Epithelial cell of proximal tubule (primary cell): ENCODE measurements around the gene NCKAP5. TPM values are rescaled to one million over a fixed set of nuclear protein-coding genes. Genes with fewer than 3 reads are reported as not detected.

Experiments used
- DNase-seq: peaks from one replicate; pipeline ENCODE4 v3.0.0-alpha.2; 2011; ENCODE audit warnings: low read depth
- H3K4me3 ChIP-seq: 2 replicates; pipeline ENCODE4 v1.5.1; 2011; ENCODE audit warnings: low read depth, mild to moderate bottlenecking, low read length
- CTCF ChIP-seq: conservative IDR thresholded peaks from 2 replicates; pipeline ENCODE4 v1.5.1; 2012; ENCODE audit warnings: low read depth, mild to moderate bottlenecking, low read length
- total RNA-seq: library from RNA; depleted of rRNA; stranded (reverse); fragments of >200 nt; gene quantifications from 2 replicates; pipeline ENCODE4 v1.2.3, GENCODE V29; 2015

Gene NCKAP5
- total RNA-seq, 1 donor from 2014 or later: 0.69 TPM

GRCh38 chr2:132958887-132959286 lies 609.4 kb downstream of the NCKAP5 start:
- no peak for TF ChIP-seq CTCF
- no peak for DNase-seq
- H3K4me3 ChIP-seq: no peak overlapping the region

DNA sequence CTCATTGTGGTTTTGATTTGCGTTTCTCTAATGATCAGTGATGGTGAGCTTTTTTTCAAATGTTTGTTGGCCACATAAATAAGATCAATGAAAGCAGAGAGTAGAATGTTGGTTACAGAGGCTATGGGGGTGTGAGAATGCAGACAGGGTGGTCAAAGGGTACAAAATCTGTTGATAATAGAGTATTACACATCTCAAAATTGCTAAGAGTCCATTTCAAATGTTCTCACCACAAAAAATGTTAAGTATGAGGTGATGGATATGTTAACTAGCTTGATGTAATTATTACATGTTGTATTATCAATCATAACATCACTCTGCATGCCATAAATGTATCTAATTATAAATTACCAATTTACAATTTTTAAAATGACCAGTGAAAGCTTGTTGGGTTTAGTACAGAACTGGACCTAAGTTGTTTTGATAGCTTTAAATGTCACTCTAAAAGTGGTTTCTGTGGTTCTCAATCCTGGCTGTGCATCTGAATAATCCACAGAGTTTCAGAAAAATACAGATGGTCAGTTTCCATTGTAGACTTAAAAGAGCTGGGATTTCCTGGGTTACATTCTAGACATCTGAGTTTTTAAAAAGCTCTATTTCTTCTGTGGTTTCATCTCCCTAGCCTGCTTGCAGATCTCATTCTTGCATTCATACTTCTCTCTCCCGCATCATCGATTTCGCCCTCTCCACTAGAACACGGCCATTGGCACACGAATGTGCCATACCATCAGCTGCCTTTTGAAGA lies 612.2 kb downstream of the NCKAP5 start:
- TF ChIP-seq CTCF: no peak
- DNase-seq: no peak
- H3K4me3 ChIP-seq: no peak overlapping the region

- no peak for DNase-seq
- H3K4me3 ChIP-seq: no peak overlapping the region
- no peak for TF ChIP-seq CTCF
Observed at GRCh38 chr2:132953771-132954170, 614.5 kb downstream of the NCKAP5 start.

GRCh38 chr2:132951008-132951714 lies 617.1 kb downstream of the NCKAP5 start:
- TF ChIP-seq CTCF: no peak
- no peak for DNase-seq
- no peak overlapping the region for H3K4me3 ChIP-seq

DNA sequence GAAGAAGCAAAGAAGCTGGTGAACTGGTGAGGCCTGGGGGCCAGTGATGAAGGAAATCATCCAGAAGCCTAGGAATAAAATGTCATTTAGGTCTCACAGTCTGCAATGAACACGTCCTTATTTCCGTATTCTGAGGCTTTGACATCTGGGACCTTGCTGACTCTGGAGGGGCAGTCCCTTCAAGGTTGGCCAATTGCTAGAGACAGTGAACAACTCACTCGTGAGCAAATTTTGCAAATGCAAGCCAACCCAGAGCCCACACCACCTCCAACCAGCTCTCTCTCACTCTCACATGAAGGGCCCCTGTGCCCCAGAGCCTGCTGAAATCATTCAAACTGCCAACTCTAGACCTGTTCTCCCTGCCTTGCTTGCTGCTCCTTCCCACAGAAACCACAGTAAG lies 619.2 kb downstream of the NCKAP5 start:
- no peak overlapping the region for H3K4me3 ChIP-seq
- no peak for TF ChIP-seq CTCF
- DNase-seq: no peak

DNA sequence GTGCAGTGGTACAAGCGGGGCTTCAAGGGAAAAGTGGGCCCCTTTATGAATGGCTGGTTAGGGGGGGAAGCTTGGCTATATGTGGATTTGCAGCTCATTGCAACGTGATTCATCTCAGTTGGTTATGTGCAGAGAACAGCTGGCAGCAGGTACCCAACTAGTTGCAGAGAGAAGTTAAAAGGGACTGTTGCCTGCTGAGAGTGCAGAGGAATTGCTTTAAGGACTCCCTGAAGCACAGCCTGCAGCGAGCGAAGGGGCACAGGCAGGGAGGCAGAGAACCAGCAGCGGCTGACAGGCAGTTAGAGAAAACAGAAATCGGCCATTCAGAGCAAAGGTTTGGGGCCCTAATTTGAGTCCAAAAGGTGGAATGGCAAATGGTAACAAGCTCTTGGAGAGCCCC lies 620.1 kb downstream of the NCKAP5 start:
- no peak for DNase-seq
- no peak overlapping the region for H3K4me3 ChIP-seq
- no peak for TF ChIP-seq CTCF
